ENCODE results near the gene DNAAF6. TPM values are rescaled to one million over a fixed set of nuclear protein-coding genes. Genes with fewer than 3 reads are reported as not detected.

Gene DNAAF6
- total RNA-seq, 1 donor from 2014 or later: not detected

Small RNA genes lying within 50 kb of the gene (small RNA-seq; reads per million reads assigned to genes)
- not detected for gene RF00019 (ENCODE audit: low replicate concordance)

Other genes with a start within 250 kb of the DNAAF6 start
- gene MORC4, start 206.4 kb upstream of the DNAAF6 start, total RNA-seq: 60.0 TPM
- gene RBM41, start 87.8 kb upstream of the DNAAF6 start, total RNA-seq: 26.5 TPM
- 1.1 TPM for gene NUP62CL, start 178 bp upstream of the DNAAF6 start, total RNA-seq
- gene FRMPD3, start 243.0 kb downstream of the DNAAF6 start, total RNA-seq: 0.41 TPM